ENCODE data around the gene PLEKHA7. TPM values are rescaled to one million over a fixed set of nuclear protein-coding genes. Genes with fewer than 3 reads are reported as not detected.

The PLEKHA7 gene
- total RNA-seq, 1 donor from 2014 or later = 45.9 TPM

DNA sequence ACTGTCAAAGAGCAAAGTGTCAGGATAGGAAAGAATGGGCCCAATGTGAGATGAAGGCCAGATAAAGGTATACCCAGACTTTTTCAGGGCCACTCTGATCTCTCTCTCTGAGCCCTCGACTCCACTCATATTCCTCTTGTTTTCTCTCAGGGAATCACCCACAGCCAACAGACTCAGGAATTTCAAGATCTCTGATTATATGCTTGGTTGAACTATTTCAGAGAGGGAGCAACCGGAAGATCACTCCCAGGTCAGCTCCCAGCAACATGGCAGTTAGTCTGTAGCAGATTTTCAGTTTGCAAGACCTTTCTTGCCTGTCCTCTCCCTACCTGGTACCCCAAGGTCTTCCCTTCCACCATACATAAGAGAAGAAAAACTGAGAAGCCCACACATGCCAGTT lies 173.3 kb downstream of the PLEKHA7 start:
- DNase-seq (ENCODE audit: extremely low spot score in 2 of 2) = no peak
- Histone ChIP-seq H3K36me3 (peaks cover 0 to 4% of the 10 kb centered on the region in 2 donors), H3K27me3 (no peaks in the 10 kb centered on the region), H3K4me3 (no peak overlapping the region), H3K27ac (no peak overlapping the region), H3K4me1 (no peaks in the 10 kb centered on the region), H3K9me3 (no peaks in the 10 kb centered on the region)
- intact Hi-C loops (cut with DNase I) = no loop called here
- TF ChIP-seq POLR2A (IDR thresholded peaks at IDR 0.05) (no peak), POLR2AphosphoS5 (IDR thresholded peaks at IDR 0.05; ENCODE audit: insufficient read depth in 1 of 2, low read depth in 1 of 2) (no peak)
- TF ChIP-seq, protein P1, sequence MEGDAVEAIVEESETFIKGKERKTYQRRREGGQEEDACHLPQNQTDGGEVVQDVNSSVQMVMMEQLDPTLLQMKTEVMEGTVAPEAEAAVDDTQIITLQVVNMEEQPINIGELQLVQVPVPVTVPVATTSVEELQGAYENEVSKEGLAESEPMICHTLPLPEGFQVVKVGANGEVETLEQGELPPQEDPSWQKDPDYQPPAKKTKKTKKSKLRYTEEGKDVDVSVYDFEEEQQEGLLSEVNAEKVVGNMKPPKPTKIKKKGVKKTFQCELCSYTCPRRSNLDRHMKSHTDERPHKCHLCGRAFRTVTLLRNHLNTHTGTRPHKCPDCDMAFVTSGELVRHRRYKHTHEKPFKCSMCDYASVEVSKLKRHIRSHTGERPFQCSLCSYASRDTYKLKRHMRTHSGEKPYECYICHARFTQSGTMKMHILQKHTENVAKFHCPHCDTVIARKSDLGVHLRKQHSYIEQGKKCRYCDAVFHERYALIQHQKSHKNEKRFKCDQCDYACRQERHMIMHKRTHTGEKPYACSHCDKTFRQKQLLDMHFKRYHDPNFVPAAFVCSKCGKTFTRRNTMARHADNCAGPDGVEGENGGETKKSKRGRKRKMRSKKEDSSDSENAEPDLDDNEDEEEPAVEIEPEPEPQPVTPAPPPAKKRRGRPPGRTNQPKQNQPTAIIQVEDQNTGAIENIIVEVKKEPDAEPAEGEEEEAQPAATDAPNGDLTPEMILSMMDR (IDR thresholded peaks at IDR 0.05) = no peak

DNA sequence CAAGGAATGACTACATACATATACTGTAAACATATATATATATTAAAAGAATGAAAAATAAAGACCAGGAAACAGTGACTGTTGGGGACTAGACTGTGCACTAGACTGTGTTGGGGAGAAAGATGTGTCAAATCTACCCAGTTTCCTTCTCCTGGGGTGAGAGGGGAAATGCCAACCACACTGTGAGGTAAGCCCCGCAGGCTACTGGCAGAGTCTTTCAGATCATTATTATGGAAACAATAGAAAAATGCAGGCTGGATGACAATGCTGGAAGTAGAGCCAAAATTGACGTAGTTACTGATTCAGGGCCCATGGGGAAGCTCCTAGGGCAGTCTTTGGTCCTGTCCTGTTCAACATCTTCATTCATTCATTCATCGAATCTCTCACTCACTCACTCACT lies 174.4 kb downstream of the PLEKHA7 start:
- Histone ChIP-seq H3K4me1 (no peaks in the 10 kb centered on the region), H3K4me3 (no peak overlapping the region), H3K9me3 (no peaks in the 10 kb centered on the region), H3K27ac (no peak overlapping the region), H3K36me3 (peaks cover 0 to 4% of the 10 kb centered on the region in 2 donors), H3K27me3 (no peaks in the 10 kb centered on the region)
- no peak for DNase-seq (ENCODE audit: extremely low spot score in 2 of 2)
- TF ChIP-seq POLR2AphosphoS5 (IDR thresholded peaks at IDR 0.05; ENCODE audit: insufficient read depth in 1 of 2, low read depth in 1 of 2) = no peak
- TF ChIP-seq POLR2A (IDR thresholded peaks at IDR 0.05) = no peak
- TF ChIP-seq, protein P1 (IDR thresholded peaks at IDR 0.05) = no peak
- intact Hi-C loops (cut with DNase I) = no loop called here

DNA sequence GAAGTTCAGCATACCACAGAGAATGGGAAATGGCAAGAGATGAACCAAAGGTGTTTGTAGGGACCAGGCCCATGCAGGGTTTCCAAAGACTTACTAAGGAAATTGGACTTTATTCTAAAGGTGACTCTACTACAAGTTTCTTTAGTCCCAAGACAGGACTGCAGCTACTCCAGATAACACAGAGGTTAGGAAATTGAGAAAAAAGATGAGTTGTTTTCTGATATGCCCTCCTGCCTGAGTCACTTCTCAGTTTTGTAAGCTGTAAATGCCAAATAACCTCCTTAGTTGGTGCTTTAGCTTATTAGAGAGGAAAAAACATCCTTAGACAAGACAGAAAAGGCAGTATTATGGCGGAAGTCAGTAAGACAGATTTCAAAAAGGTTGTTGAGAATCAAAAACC lies 179.8 kb downstream of the PLEKHA7 start:
- Histone ChIP-seq H3K4me3 (no peak overlapping the region), H3K9me3 (no peaks in the 10 kb centered on the region), H3K4me1 (no peaks in the 10 kb centered on the region), H3K27me3 (no peaks in the 10 kb centered on the region), H3K36me3 (no peaks in the 10 kb centered on the region), H3K27ac (no peak overlapping the region)
- intact Hi-C loops (cut with DNase I) = no loop called here
- TF ChIP-seq POLR2A (IDR thresholded peaks at IDR 0.05) = no peak
- TF ChIP-seq, protein P1 (IDR thresholded peaks at IDR 0.05) = no peak
- TF ChIP-seq POLR2AphosphoS5 (IDR thresholded peaks at IDR 0.05; ENCODE audit: insufficient read depth in 1 of 2, low read depth in 1 of 2) = no peak
- no peak for DNase-seq (ENCODE audit: extremely low spot score in 2 of 2)

DNA sequence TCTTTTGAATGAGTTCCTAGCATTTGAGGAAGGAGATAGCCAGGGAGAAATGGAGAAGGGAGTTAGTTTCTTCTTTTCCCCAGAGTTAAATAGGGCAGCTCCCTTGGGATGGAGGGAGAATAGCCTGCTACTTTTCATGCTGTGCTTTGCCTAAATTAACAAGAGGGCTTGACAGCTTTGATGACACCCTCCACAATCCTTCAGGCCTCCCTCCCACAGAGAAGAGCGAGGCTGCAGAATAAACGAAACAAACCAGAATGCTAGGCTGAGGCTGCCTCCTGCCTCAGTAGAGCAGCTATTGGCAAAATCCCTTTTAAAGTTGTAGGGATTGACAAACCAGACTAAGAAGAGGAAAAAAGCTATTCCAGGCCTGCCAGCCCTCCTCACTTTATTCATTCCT lies 181.2 kb downstream of the PLEKHA7 start:
- DNase-seq (ENCODE audit: extremely low spot score in 2 of 2) = no peak
- no peaks in the 10 kb centered on the region for H3K27me3 ChIP-seq
- TF ChIP-seq, protein P1 (IDR thresholded peaks at IDR 0.05) = no peak
- TF ChIP-seq POLR2AphosphoS5 (IDR thresholded peaks at IDR 0.05; ENCODE audit: insufficient read depth in 1 of 2, low read depth in 1 of 2) (no peak), POLR2A (IDR thresholded peaks at IDR 0.05) (no peak)
- no peak overlapping the region for H3K4me3 ChIP-seq
- intact Hi-C loops (cut with DNase I) = no loop called here
- H3K36me3 ChIP-seq = no peaks in the 10 kb centered on the region
- no peak overlapping the region for H3K27ac ChIP-seq
- H3K9me3 ChIP-seq = no peaks in the 10 kb centered on the region
- no peaks in the 10 kb centered on the region for H3K4me1 ChIP-seq

- no peak for TF ChIP-seq POLR2A (IDR thresholded peaks at IDR 0.05)
- TF ChIP-seq, protein P1 (IDR thresholded peaks at IDR 0.05) = no peak
- no peak for TF ChIP-seq POLR2AphosphoS5 (IDR thresholded peaks at IDR 0.05; ENCODE audit: insufficient read depth in 1 of 2, low read depth in 1 of 2)
- Histone ChIP-seq H3K27ac (no peak overlapping the region), H3K27me3 (no peaks in the 10 kb centered on the region), H3K4me3 (no peak overlapping the region), H3K36me3 (no peaks in the 10 kb centered on the region), H3K9me3 (no peaks in the 10 kb centered on the region), H3K4me1 (no peaks in the 10 kb centered on the region)
- DNase-seq (ENCODE audit: extremely low spot score in 2 of 2) = no peak
- intact Hi-C loops (cut with DNase I) = no loop called here
Observed at GRCh38 chr11:16832193-16832539, 182.0 kb downstream of the PLEKHA7 start.

Measured in vagina (tissue), 2 donors.